ENCODE data around the gene GJB5. TPM values are rescaled to one million over a fixed set of nuclear protein-coding genes. Genes with fewer than 3 reads are reported as not detected.

GJB5 gene
- total RNA-seq, 1 donor from 2014 or later, result not detected

DNA sequence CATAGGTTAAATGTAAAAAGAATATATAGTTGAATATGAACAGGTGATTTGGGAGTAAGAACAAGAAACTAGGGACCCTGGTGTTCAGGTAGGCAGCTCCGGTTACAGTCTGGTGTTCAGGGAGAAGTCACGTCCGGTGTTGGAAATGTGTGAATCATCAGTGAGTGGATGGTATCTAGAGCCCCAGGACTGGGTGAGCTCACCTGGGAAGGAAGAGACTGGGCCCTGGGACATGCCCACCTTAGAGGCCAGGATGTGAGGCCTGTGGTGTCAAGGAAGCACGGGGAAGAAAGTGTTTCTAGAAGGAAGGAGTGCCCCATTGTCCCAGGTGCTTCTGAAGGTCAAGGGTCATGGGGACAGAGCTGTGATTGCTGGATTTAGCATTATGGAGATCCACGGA is 24.7 kb downstream of the GJB5 start:
- H3K4me3 ChIP-seq (ENCODE audit: low read depth, low read length), result no peak overlapping the region
- TF ChIP-seq CTCF (conservative IDR thresholded peaks at IDR 0.05; ENCODE audit: low read depth, low read length), result no peak
- no peak for DNase-seq (ENCODE audit: low read depth)

DNA sequence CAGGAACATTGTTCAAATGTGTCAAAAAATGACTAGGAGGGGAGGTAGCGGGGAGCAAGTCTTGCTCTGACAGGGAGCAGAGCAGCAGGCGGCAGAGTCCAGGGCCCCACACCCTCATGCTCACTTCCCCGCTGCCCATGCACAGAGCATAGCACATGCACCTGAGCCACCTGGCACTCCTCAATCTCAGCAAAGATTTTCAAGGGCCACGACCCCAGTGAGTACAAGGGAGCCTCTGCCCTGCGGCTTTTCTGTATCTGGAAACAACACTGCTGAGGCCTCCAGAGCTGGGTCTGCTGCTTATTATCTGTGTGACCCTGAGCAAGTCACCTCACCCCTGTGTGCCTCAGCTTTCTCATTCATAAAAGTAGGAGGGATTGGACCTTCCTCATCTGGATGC is 25.1 kb downstream of the GJB5 start:
- H3K4me3 ChIP-seq (ENCODE audit: low read depth, low read length), result no peak overlapping the region
- no peak for DNase-seq (ENCODE audit: low read depth)
- no peak for TF ChIP-seq CTCF (conservative IDR thresholded peaks at IDR 0.05; ENCODE audit: low read depth, low read length)

DNA sequence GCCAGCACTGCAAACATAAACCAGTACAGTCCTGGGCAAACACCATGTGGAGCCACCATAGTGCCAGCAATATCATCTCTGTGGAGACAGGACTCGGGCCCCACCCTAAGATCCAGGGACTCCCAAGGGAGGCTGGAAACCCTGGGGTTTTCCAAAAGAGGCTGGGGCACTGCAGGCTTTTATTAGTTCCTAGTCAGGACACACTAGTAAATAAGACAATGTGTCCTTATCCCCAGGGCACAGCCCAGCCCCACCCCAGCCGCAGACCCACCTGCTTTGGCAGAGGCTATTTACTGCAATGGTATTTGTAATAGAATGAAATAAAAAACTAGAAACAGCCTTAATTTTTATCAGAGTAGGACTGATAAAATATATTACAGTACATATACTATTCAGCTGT is 25.7 kb downstream of the GJB5 start:
- no peak for TF ChIP-seq CTCF (conservative IDR thresholded peaks at IDR 0.05; ENCODE audit: low read depth, low read length)
- no peak for DNase-seq (ENCODE audit: low read depth)
- no peak overlapping the region for H3K4me3 ChIP-seq (ENCODE audit: low read depth, low read length)

DNA sequence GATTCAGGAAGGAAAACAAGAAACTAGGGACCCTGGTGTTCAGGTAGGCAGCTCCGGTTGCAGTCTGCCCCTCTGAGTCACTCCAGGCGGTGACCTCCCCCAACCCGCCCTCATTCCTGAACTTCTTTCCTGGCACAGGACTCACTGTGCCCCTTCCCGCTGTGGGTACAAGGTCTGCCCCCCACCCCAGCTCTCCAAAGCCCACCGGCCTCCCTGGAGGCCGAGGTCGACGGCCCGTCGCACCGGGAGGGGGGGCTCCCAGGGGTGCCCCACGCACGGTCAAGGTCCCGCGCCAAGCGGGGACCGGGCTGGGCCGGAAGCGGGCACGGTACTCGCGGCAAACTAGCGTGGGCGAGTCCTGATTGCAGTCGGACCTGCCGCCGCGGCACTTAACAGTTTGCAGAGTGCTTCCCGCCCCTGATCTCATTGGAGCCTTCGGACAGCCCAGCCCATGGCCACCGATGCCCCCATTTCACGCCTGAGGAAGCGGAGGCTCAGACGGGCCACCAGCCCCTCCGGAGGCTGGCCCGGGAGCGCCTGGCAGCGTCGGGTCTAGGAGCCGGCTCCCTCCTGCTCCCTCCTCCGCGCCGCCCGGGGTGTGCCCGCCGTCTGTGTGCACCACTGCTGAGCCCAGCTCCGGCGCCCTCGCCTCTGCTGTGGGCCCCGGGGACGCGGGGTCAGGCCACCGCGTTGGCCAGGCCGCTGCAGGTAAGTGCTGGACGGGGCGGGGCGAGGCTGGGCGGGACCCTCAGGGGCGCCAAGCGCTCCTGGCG is 26.4 kb downstream of the GJB5 start, which contains the start of gene GJB3:
GJB3 (plus strand) TSS at position 144 of the 773 bp plus-strand sequence. CDS start 3,549 bp downstream, outside the sequence.
- no peak for TF ChIP-seq CTCF (conservative IDR thresholded peaks at IDR 0.05; ENCODE audit: low read depth, low read length)
- H3K4me3 ChIP-seq (ENCODE audit: low read depth, low read length), result peak within 1 kb of the TSS; percentile 67
- DNase-seq (ENCODE audit: low read depth), result no peak

GRCh38 chr1:34781844-34782391 is 27.1 kb downstream of the GJB5 start:
- no peak for TF ChIP-seq CTCF (conservative IDR thresholded peaks at IDR 0.05; ENCODE audit: low read depth, low read length)
- DNase-seq (ENCODE audit: low read depth), result no peak
- H3K4me3 ChIP-seq (ENCODE audit: low read depth, low read length), result peak overlapping the region; percentile 67

- DNase-seq (ENCODE audit: low read depth), result no peak
- H3K4me3 ChIP-seq (ENCODE audit: low read depth, low read length), result no peak overlapping the region
- no peak for TF ChIP-seq CTCF (conservative IDR thresholded peaks at IDR 0.05; ENCODE audit: low read depth, low read length)
Measured at GRCh38 chr1:34784751-34785221, 29.9 kb downstream of the GJB5 start.
